ENCODE data around the gene TECPR1.

Gene TECPR1

DNA sequence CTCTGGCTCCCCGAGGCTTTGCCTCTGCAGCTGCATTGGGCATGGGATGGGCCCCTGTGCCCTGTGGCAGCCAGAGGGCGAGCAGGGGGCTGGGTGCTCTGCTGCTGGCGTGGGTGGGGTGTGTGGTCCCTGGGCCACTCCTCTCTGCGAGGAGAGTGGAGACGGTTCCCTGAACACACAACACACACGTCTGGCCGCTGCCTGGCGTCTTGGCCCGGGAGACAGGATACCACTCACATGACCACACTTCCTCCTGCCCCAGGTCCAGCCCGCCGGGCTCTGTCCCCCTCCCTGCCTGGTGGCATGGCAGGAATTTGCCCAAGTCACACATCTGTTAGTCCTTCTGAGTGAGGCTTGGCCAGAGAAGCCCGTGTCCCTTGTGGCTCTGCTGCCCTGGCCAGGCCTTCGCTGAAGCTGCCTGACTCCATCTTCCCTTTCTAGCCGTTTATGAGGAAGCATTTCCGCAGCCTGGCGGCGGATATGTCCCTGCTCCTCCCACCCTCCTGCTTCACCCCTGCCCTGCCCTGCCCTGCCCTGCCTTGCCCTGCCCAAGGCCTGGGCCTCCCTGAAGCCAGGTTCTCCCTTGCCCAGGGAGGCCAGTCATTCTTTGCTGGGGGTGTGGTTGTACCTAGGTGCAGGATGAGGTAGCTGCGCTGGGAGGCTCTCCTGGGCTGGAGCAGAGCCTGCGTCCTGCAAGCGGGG, 32.5 kb upstream of the TECPR1 start:
- peak; percentile 39 for DNase-seq (ENCODE audit: low read depth)

DNA sequence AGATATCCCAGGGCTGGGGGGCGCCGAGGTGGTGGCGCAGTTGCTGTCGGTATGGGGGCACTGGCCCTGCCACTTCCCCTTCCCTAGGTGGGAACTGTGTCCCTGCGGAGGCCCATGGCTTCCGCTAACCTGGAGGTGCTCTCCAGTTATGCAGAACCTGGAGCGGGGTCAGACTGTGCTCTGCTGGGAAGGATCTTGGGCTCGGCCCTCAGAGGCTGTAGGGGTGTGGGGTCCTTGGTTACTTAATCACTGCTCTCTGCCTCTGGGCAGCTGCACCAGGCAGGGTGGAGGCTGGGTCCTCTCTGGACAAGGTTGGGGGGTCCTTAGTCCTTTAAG, 31.8 kb upstream of the TECPR1 start:
- no peak for DNase-seq (ENCODE audit: low read depth)

DNA sequence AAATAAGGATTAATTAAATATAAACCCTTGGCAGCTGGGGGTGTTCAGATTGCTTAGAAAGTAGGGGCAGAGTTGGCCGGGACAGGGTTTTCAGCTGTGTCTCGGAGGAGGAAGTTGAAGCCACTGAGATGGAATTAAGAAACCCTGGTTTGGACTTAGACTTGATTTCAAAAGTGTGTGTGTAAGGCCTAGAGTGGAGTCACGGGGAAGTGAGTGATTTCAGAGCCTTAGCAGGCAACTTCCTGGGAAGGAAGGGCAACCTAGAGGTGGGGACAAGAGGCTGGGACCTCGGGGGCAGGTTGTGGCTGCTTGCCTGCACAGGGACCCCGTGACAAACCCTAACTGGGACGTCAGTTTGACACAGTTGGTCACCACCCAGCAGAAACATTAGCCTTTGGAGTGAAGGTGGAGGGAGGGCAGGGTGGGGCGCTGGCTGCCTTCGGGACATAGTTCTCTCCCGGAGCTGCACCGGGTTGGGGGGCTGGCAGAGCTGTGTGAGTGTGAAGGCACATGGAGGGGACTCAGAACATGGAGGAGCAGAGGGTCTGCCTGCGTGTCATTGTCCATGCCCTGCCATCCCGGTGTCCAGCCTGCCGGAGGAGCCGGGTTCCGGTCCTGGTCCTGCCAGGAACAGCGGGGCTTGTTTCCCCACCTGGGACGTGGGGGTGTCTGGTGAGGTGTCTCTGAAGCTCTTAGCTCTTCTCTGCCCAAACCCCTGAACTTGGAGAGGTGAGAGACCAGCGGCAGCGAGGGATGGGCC, 31.3 kb upstream of the TECPR1 start:
- no peak for DNase-seq (ENCODE audit: low read depth)

- no peak for DNase-seq (ENCODE audit: low read depth)
Observed at GRCh38 chr7:98282703-98283102, 30.7 kb upstream of the TECPR1 start.

DNA sequence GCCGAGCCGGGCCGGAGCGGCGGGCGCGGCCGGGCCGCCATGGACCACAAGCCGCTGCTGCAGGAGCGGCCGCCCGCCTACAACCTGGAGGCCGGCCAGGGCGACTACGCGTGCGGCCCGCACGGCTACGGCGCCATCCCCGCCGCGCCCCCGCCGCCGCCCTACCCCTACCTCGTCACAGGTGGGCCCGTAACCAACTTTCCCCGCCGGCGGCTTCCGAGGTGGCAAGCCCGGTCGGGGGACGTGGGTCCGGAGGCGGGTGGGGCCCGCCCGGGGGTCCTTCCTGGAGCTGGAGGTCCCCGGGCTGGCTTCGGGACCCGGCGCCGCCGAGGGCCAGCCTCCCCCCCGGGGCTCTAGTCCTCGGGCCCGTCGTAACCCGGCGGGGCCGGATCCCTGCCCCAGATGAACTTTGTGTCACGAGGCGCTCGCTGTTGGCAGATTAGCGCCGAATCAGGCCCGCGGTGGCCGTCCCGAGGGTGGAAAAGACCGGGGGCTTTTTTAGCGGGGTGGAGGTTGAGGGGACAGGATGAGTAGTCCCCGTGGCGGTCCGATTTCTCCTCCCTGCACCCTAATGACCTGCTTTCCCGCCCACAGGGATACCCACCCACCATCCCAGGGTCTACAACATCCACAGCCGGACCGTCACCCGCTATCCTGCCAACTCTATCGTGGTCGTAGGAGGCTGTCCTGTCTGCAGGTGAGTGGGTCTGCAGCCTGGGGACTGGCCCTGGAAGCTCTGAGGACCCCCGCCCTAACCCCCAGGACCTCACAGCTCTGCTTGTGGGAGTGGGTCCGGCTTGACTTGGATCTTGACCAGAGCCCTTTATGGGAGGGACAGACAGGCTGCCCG, 29.9 kb upstream of the TECPR1 start:
- no peak for DNase-seq (ENCODE audit: low read depth)

GRCh38 chr7:98280791-98281756, 29.0 kb upstream of the TECPR1 start, which contains the start of gene BRI3:
BRI3 (plus strand) TSS chr7:98281686; CDS start chr7:98281796, 110 bp downstream.
- no peak for DNase-seq (ENCODE audit: low read depth)

DNA sequence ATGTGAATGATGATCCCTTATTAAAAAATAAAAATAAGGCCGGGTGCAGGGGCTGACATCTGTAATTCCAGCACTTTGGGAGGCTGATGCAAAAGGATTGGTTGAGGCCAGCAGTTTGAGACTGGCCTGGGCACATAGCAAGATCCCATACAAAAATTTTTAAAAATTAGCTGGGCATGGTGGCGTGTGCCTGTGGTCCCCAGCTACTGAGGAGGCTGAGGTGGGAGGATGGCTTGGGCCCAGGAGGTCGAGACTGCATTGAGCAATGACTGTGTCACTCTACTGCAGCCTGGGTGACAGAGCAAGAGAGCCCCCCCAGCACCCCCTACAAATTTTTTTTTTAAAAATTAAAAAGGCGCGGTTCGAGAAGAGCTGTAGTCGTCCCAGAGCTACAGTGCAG, 28.3 kb upstream of the TECPR1 start:
- DNase-seq (ENCODE audit: low read depth): no peak

DNA sequence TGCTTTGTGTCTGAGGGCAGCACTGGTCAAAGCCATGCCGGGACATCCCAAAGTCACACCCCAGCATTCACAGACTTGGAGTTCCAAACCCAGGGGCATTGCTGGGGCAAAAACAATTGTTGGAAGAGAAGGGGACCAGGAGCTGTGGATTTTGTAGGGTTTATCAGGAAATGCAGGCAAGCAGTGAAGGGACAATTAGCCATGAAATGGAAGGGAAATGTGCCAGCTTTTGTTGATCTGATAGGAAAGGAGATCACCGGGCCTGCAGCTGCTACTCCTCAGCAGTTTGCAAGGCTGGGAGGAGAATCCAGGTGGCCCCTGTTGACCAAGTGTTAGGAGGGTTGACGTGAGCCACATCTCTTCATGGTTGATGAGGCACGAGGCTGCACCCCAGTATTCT, 26.9 kb upstream of the TECPR1 start:
- DNase-seq (ENCODE audit: low read depth): no peak

GRCh38 chr7:98278408-98278807, 26.4 kb upstream of the TECPR1 start:
- DNase-seq (ENCODE audit: low read depth): no peak

DNA sequence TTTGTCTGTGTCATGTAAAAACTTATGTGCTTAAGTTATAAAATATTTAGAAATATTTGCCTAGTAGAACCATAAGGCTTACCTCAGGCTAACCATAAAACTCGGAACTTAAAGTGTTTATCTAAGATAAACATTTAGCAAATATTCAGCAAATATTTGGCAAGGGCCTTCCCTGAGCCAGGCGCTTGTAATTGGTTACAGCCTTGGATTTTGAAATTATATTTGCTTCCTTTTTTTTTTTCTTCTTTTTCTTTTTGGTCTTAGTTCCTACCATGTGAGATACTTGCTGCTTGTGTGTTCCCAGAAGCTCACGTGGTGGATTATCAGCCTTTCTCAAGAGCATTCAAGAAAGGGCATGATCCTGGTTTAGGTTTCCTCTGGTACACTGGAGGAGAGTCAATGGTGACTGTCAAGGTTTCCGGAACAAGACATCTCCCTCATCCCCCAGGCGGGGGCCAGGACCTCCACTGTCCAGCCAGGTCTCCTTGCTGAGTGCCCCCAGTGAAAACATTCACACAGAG, 24.3 kb upstream of the TECPR1 start:
- DNase-seq (ENCODE audit: low read depth): no peak

GRCh38 chr7:98267303-98267702, 15.3 kb upstream of the TECPR1 start:
- DNase-seq (ENCODE audit: low read depth): no peak

- no peak for DNase-seq (ENCODE audit: low read depth)
Observed at GRCh38 chr7:98266840-98267239, 14.8 kb upstream of the TECPR1 start.

GRCh38 chr7:98265841-98266271, 13.8 kb upstream of the TECPR1 start:
- DNase-seq (ENCODE audit: low read depth): no peak

GRCh38 chr7:98257701-98258100, 5.7 kb upstream of the TECPR1 start:
- DNase-seq (ENCODE audit: low read depth): no peak

DNA sequence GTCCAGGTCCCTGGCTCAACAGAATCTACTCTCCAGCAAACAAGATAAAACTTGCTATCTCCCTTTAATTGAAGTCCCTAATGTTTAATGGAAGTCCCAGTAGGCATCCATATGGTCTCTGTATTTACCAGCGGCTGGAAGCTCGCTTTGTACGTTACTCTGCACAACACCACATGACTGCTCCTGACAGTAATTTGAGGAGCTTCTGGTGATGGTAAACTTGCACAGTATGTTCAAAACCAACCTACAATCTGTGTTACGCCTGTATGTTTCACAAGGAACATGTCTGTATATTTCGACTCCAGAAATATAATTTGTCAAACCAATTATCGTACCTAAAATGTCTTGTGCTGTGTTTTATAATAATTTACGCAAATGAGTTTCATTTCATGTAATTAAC, 4.4 kb upstream of the TECPR1 start:
- DNase-seq (ENCODE audit: low read depth): no peak

- no peak for DNase-seq (ENCODE audit: low read depth)
Observed at GRCh38 chr7:98254951-98255610, 3.0 kb upstream of the TECPR1 start.

GRCh38 chr7:98254516-98254915, 2.5 kb upstream of the TECPR1 start:
- DNase-seq (ENCODE audit: low read depth): no peak

- no peak for DNase-seq (ENCODE audit: low read depth)
Observed at GRCh38 chr7:98252425-98253054, 508 bp upstream of the TECPR1 start.

- DNase-seq (ENCODE audit: low read depth): no peak
Observed at GRCh38 chr7:98251231-98251600, 816 bp downstream of the TECPR1 start.

- DNase-seq (ENCODE audit: low read depth): no peak
Observed at GRCh38 chr7:98250789-98251188, 1.2 kb downstream of the TECPR1 start.

Data from HS-5 (cell line).